ENCODE results near the gene CTTNBP2.
A peak's percentile ranks its signal among the peaks of the same experiment; 100 is the strongest.
"Not testable (repeated sequence)": the region's sequence is repeated elsewhere in the genome, so short reads cannot be mapped to it uniquely, and the experiment has no call there.

Gene CTTNBP2

DNA sequence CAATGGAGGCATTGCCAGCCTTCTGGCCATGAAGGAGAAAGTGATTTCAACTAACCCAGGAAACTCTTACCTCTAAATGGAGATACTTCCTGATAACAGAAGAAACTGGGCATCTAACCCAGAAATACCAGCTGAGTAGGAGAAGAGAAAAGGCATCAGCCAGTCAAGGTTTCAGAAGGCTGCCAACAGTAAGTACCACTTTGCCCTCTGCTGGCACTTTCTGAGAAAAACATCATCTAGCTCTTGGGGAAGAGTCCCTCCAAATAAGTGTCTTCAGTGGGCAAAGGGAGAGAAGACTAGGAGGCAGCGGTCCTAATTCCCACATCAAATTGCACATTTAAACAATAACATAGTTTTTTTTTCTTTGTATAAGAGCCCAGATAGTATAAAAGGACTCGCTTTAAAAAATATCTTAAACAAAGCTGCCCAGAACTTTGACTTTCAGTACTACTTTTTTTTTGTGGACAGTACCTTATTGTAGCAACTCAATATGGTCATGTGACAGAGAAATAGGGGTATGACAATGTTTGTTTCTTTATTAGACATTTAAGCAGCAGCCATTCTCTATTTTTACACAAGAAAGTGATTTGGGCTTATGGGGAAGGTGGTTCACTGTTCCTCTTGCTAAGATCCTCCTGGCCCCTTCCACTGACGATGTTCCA, 157.3 kb downstream of the CTTNBP2 start:
- no peak overlapping the region for H3K4me3 ChIP-seq (ENCODE audit: low read length)
- DNase-seq (ENCODE audit: low read depth, low spot score) = peak; percentile 78

DNA sequence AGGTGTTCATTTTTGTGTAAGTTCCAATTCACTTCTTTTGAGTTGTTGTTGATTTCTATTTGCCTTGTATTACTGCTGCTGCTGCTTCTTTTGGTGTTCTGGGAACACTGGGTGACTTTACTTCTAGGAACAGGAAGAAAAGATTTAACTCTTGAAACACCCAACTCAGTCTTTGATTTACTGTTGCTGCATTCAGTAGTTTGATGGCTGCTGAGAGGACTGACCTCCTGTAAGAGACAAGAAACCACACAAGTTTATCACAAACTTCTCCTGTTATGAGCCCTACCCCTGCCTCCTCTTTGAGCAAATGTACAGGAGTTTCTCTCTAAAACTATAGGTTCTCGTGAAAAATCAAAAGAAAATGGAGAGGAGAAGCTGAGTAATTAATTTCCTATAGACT, 161.7 kb downstream of the CTTNBP2 start:
- H3K4me3 ChIP-seq (ENCODE audit: low read length) = no peak overlapping the region

DNA sequence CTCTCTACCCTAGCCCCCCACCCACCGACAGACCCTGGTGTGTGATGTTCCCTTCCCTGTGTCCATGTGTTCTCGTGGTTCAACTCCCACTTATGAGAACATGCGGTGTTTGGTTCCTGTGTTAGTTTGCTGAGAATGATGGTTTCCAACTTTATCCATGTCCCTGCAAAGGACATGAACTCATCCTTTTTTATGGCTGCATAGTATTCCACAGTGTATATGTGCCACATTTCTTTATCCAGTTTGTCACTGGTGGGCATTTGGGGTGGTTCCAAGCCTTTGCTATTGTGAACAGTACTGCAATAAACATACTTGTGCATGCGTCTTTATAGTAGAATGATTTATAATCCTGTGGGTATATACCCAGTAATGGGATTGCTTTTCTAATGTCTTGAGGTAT, 165.1 kb downstream of the CTTNBP2 start:
- not testable (repeated sequence) for DNase-seq (ENCODE audit: low read depth, low spot score); H3K4me3 ChIP-seq (ENCODE audit: low read length)

More for the DNA sequence above, 161.7 kb downstream of the CTTNBP2 start:
- no peak for DNase-seq (ENCODE audit: low read depth, low spot score)

DNA sequence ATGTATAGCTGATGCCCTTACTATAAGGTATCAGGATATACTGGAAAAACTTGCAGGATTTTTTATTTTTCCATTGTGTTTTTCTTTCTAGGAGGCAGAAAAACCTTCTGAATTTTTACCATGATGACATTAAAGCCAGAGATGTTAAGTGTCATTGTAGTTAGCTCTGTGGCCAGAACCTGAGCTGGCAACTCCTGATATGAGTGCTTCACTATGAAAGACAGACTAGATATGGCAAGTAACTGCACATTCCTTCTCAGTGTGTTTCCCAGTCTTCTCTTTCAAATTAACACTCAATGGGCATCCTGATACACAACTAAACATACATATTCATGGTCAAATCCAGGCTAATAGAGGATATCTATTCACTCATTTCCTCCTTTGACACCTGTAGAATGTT, 166.2 kb downstream of the CTTNBP2 start:
- no peak overlapping the region for H3K4me3 ChIP-seq (ENCODE audit: low read length)
- DNase-seq (ENCODE audit: low read depth, low spot score) = no peak

DNA sequence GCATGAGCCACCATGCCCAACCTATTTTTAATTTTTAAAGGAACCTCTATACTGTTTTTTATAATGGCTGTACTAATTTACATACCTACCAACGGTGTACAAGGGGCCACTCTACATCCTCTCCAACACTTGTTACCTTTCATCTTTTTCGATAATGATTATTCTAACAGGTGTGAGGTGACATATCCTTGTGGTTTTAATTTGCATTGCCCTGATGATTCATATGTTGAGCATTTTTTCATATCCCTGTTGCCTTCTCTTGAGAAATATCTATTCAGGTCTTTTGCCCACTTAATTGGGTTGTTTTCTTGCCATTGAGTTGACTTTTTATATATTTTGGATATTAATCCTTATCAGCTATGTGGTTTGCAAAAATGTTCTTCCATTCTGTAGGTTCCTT, 167.0 kb downstream of the CTTNBP2 start:
- DNase-seq (ENCODE audit: low read depth, low spot score) = peak; percentile 28
- H3K4me3 ChIP-seq (ENCODE audit: low read length) = no peak overlapping the region

DNA sequence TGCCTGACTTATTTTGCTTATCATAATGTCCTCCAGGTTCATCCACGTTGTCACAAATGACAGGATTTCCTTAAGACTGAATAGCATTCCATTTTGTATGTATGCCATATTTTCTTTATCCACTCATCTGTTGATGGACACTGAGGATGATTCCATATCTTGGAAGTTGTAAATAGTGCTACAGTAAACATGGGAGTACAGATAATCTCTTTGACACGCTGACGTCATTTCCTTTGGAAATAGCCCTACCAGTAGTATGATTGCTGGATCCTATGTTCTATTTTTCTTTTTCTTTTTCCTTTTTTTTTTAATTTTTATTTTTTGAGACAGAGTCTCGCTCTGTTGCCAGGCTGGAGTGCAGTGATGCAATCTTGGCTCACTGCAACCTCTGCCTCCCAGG, 167.6 kb downstream of the CTTNBP2 start:
- H3K4me3 ChIP-seq (ENCODE audit: low read length) = no peak overlapping the region
- DNase-seq (ENCODE audit: low read depth, low spot score) = no peak

DNA sequence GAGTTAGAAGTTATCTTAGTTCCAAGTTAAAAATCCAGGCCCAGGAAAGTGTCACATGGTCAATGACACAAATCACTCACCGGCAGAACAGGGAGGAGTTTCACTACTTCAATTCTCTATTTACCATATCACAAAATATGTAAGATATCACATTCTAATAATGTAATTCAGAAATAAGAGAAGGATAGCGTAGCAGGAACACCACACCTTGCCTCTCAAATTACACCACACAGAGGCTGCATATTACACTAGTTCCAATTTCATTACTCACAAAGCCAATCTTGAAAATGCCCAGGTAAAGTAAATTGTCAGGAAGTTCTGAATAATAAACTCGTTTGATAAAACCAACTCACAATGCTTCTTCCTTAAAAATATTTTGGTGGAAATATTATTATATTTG, 169.2 kb downstream of the CTTNBP2 start:
- DNase-seq (ENCODE audit: low read depth, low spot score) = no peak
- H3K4me3 ChIP-seq (ENCODE audit: low read length) = no peak overlapping the region

DNA sequence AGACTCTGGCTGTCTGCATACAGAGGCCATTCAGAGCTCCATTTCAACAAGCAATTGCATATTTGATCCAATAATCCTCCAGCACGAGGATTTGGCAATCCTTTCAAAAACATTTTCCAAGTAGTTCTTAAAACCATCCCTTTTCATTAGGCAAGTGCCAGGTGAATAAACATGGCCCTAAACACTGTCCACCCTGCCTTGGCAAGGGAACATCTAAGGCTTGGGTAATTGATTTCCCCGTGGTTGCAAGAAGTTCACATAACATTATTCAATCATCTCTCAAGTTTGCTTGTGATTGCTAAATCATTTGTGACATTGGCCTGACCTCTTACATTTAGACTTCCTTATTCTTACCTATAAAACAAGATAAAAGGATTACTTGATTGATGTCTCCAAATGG, 175.2 kb downstream of the CTTNBP2 start:
- DNase-seq (ENCODE audit: low read depth, low spot score) = no peak
- no peak overlapping the region for H3K4me3 ChIP-seq (ENCODE audit: low read length)

GRCh38 chr7:117692338-117692737, 180.9 kb downstream of the CTTNBP2 start:
- DNase-seq (ENCODE audit: low read depth, low spot score) = no peak
- H3K4me3 ChIP-seq (ENCODE audit: low read length) = no peak overlapping the region

- DNase-seq (ENCODE audit: low read depth, low spot score) = no peak
- no peak overlapping the region for H3K4me3 ChIP-seq (ENCODE audit: low read length)
These were observed 183.1 kb downstream of the CTTNBP2 start for GRCh38 chr7:117690147-117690546.

GRCh38 chr7:117689406-117689805, 183.8 kb downstream of the CTTNBP2 start:
- H3K4me3 ChIP-seq (ENCODE audit: low read length) = no peak overlapping the region
- no peak for DNase-seq (ENCODE audit: low read depth, low spot score)

DNA sequence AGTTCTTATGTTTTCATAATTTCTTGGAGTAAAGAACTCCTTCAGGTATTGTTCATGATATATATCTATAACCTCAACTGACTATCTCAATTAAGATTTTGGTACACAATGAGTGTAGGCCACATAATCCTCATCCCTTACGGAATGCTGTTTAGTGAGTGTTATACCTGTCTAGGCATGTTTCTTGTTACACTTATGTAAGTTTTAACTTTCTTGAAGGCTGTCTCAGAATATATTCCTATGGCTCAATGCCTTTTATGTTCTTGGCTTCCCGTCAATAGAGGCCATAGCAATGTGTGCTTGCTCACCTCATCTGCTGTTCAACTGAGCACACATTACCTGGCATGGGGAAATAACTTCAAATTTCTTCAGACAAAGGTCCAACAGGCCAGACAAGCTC, 185.1 kb downstream of the CTTNBP2 start:
- DNase-seq (ENCODE audit: low read depth, low spot score) = no peak

DNA sequence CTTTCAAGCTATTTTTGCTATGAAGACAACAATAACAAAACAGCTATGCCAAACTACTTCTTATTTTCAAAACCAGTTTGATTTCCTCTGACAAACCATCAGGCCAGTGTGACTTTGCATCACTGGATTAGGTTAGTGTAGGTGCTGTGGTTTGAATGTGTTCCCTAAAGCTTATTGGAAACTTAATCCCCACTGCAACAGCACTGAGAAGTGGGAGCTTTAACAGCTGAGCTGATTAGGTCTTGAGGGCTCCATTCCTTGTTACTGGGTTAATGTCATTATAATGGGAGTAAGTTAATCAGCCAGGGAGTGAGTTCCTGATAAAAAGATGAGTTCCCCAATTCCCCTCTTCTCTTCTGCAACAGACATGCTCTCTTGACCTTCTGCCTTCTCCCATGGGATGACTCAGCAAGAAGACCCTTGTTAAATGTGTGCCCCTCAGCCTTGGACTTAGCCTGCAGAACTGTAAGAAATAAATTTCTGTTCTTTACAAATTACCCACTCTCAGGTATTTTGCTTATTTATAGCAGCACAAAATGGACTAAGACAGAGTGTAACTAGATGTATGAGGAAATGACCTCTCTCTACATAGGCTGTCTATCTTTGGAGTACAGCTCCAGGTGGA, 186.8 kb downstream of the CTTNBP2 start:
- no peak for DNase-seq (ENCODE audit: low read depth, low spot score)

More for the DNA sequence above, 185.1 kb downstream of the CTTNBP2 start:
- H3K4me3 ChIP-seq (ENCODE audit: low read length) = no peak overlapping the region

GRCh38 chr7:117685795-117686194, 187.4 kb downstream of the CTTNBP2 start:
- H3K4me3 ChIP-seq (ENCODE audit: low read length) = no peak overlapping the region
- no peak for DNase-seq (ENCODE audit: low read depth, low spot score)

More for the DNA sequence above, 186.8 kb downstream of the CTTNBP2 start:
- H3K4me3 ChIP-seq (ENCODE audit: low read length) = no peak overlapping the region

DNA sequence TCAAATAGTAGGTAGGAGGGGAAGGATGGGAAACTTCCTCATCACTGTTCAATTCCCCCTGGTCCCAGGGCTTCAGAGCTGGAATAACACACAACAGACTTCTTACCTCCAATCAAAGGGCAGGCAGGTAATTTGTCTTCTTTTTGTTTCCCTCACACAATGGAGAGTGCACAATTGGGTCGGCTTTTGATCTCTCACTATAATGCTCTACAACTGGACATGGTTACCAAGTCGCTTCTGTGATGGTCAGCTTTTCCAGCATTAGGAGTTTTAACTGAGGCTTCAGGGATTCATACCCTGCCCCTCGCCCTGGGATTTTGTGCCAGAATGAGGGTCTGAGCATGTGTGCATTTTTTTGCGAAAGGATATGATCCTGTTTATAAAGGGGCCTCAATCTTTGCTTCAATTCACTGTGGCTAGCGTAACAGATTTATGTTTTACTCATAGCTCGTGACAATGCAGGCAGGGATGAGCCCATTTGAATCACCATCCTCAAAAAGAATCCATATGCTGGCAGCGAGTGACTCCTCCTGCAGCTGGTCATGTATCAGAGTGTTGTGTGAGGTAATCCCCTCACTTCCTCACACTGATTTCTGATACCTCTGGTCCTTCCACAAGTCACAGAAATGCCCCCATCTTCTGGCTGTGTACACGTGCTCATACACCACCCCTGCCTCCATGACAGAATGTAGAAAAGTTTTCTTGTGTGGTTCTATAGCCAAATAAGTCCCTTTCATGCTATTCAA, 189.6 kb downstream of the CTTNBP2 start:
- no peak for DNase-seq (ENCODE audit: low read depth, low spot score)
- H3K4me3 ChIP-seq (ENCODE audit: low read length) = no peak overlapping the region

DNA sequence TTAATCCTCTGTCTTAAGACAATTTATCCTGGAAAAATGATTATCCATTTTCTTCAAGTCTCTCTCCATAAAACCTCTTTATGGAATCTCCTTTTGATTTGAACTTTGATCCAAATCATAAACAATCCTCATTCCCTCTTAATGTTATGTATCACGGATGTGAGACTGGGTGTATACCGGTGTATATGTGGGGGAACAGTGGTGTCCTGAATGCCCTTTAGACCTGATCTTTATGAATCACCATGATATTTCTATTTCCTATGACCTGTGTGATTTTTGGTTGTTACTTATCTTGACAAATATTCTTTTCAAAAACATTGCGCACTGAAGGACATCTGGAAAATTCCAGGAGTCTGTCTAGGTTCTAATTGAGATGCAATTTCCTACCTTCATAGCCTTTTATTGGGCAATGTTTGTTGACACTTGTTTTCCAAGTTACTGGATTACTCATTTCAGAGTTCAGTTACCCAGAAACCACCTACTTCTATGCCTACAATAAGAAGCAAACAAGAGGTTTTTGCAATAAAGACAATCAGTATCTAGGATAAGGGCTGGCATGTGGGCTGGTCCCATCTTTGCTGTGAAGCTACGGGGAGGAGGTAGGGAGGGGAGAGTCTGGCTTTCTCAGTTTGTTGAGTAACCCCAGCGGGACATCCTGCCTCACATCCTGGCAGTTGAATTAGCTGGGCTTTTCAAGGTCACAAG, 190.4 kb downstream of the CTTNBP2 start:
- no peak for DNase-seq (ENCODE audit: low read depth, low spot score)
- H3K4me3 ChIP-seq (ENCODE audit: low read length) = no peak overlapping the region

- H3K4me3 ChIP-seq (ENCODE audit: low read length) = no peak overlapping the region
- DNase-seq (ENCODE audit: low read depth, low spot score) = no peak
These were observed 194.1 kb downstream of the CTTNBP2 start for GRCh38 chr7:117679120-117679519.

GRCh38 chr7:117675497-117676435, 197.5 kb downstream of the CTTNBP2 start:
- DNase-seq (ENCODE audit: low read depth, low spot score) = no peak
- H3K4me3 ChIP-seq (ENCODE audit: low read length) = no peak overlapping the region

GRCh38 chr7:117674617-117675016, 198.6 kb downstream of the CTTNBP2 start:
- no peak for DNase-seq (ENCODE audit: low read depth, low spot score)
- H3K4me3 ChIP-seq (ENCODE audit: low read length) = no peak overlapping the region

All from Jurkat, Clone E6-1 (cell line).